Right lobe of liver (tissue), 6 donors: ENCODE measurements around the gene GALNT2. TPM values are rescaled to one million over a fixed set of nuclear protein-coding genes. Genes with fewer than 3 reads are reported as not detected.

Source experiments
- ATAC-seq, 4 donors: fragments of 200-7000 bp; cut with Tn5 transposase; one replicate each; pipeline ENCODE4 v1.9.1; 2020; ENCODE audit warnings: mild to moderate bottlenecking in 4 of 4, moderate library complexity in 4 of 4
- DNase-seq, 3 donors: peaks; one replicate each; pipeline ENCODE4 v3.0.0-alpha.2; 2020
- H3K27ac ChIP-seq, 3 donors: fragments of 200-600 bp; one replicate each; pipeline ENCODE4 v1.8.0; 2022
- H3K27me3 ChIP-seq, 2 donors: fragments of 200-600 bp; one replicate each; pipeline ENCODE4 v1.8.0; 2022
- H3K36me3 ChIP-seq, 4 donors: fragments of 200-600 bp; sonication (generic) in 1 of 4; one replicate each; pipeline versions ENCODE4 v1.5.1 to v1.8.0; 2017 to 2022; ENCODE audit warnings: control low read depth in 1 of 4
- H3K4me1 ChIP-seq, 4 donors: fragments of 200-600 bp; sonication (generic) in 1 of 4; one replicate each; pipeline versions ENCODE4 v1.5.1 to v1.8.0; 2017 to 2022; ENCODE audit warnings: control low read depth in 1 of 4
- H3K4me3 ChIP-seq, 3 donors: fragments of 200-600 bp; one replicate each; pipeline ENCODE4 v1.8.0; 2022
- H3K9me3 ChIP-seq, 4 donors: fragments of 200-600 bp; sonication (generic) in 1 of 4; one replicate each; pipeline versions ENCODE4 v1.5.1 to v1.8.0; 2017 to 2022; ENCODE audit warnings: control low read depth in 1 of 4
- CTCF ChIP-seq, 4 donors: fragments of 200-600 bp in 3 of 4; fragments of 450-650 bp in 1 of 4; IDR thresholded peaks; one replicate each; pipeline versions ENCODE4 v1.5.1 to v1.8.0; 2016 to 2022; ENCODE audit warnings: antibody characterized with exemption in 4 of 4, mild to moderate bottlenecking in 2 of 4
- POLR2A ChIP-seq: fragments of 450-650 bp; IDR thresholded peaks from one replicate; pipeline ENCODE4 v1.6.1; 2017; ENCODE audit warnings: antibody characterized with exemption, mild to moderate bottlenecking
- WGBS: methylation state at CpG from one replicate; pipeline ENCODE4 v1.1.6; 2018; ENCODE audit warnings: low coverage, low lambda C conversion rate; ENCODE audit not compliant: insufficient coverage; ENCODE audit errors: missing lambda C conversion rate; 5-methylcytosine and 5-hydroxymethylcytosine counted together
- intact Hi-C, 2 donors: fragments of 100-400 bp; cut with DNase I; formaldehyde crosslinking; loops; one replicate each; pipeline versions ENCODE4 v1.11.2 to v1.14.1; 2022
- long read RNA-seq: library from polyadenylated mRNA; unstranded; transcript quantifications from one replicate; pipeline ENCODE4 v2.0.0, GENCODE V29; 2019
- total RNA-seq, 6 experiments: library from RNA; depleted of rRNA in 2 of 6; stranded (reverse); fragments of >200 nt in 2 of 6; fragmentation: NEBNext Ultra II Directional in 3 of 6; extraction: Animal tissue kit (Norgen Biotek cat#: 25700) in 3 of 6; gene quantifications; one replicate each; pipeline versions ENCODE4 v1.1.0 to v1.2.4, GENCODE V29; 2016 to 2023
- donor health status: DM: no; HTN: yes; CAD: no.
- donor health status: DM: no; HTN: no; CAD: no.
- donor health status: DM: no; HTN: no; CAD: no.
- donor health status: DM: no; HTN: yes; CAD: no.
- donor health status: DM: no; HTN: yes; CAD: no.

GALNT2 gene
- 100 to 1,000 TPM in 4 of 6 experiments, 10 to 100 TPM in 2; 58.0 to 152 (median 131) TPM for total RNA-seq
- long read RNA-seq, partial matches to known transcripts = 1 of 2 reads
- long read RNA-seq, other reads (novel, unspliced or antisense) = 1 of 2 reads

- ATAC-seq (peak; percentile 76 to 94 (median 87)), DNase-seq (peak; percentile 96)
- Histone ChIP-seq H3K27me3 (no peaks in the 10 kb centered on the region), H3K9me3 (no peaks in the 10 kb centered on the region), H3K27ac (peak within 1 kb of the TSS; percentile 83 to 91 (median 87)), H3K4me1 (peaks cover 0 to 33% (median 12%) of the 10 kb centered on the region in 4 donors), H3K4me3 (peak within 1 kb of the TSS; percentile 81 to 88 (median 82)), H3K36me3 (no peaks in the 10 kb centered on the region)
- intact Hi-C loops = no loop called here
- TF ChIP-seq CTCF (IDR thresholded peaks at IDR 0.05) = no peak
- TF ChIP-seq POLR2A = peak; percentile 95
- WGBS = 0% methylated on average over 6 of the region's 104 CpGs
Measured at GRCh38 chr1:230066466-230067404, at the start of gene GALNT2. GALNT2 (plus strand) TSS chr1:230067238; CDS start chr1:230067281, 43 bp downstream.

GRCh38 chr1:230020451-230020850 lies 46.6 kb upstream of the GALNT2 start:
- no peak overlapping the region for H3K4me3 ChIP-seq
- no peaks in the 10 kb centered on the region for H3K9me3 ChIP-seq
- no peak overlapping the region for H3K27ac ChIP-seq
- ATAC-seq (no peak), DNase-seq (no peak)
- no peaks in the 10 kb centered on the region for H3K36me3 ChIP-seq
- TF ChIP-seq CTCF (IDR thresholded peaks at IDR 0.05) (no peak), POLR2A (no peak)
- H3K27me3 ChIP-seq = no peaks in the 10 kb centered on the region
- H3K4me1 ChIP-seq = no peaks in the 10 kb centered on the region
- WGBS = 93% methylated on average over 3 of the region's 3 CpGs
- intact Hi-C loops = no loop called here

DNA sequence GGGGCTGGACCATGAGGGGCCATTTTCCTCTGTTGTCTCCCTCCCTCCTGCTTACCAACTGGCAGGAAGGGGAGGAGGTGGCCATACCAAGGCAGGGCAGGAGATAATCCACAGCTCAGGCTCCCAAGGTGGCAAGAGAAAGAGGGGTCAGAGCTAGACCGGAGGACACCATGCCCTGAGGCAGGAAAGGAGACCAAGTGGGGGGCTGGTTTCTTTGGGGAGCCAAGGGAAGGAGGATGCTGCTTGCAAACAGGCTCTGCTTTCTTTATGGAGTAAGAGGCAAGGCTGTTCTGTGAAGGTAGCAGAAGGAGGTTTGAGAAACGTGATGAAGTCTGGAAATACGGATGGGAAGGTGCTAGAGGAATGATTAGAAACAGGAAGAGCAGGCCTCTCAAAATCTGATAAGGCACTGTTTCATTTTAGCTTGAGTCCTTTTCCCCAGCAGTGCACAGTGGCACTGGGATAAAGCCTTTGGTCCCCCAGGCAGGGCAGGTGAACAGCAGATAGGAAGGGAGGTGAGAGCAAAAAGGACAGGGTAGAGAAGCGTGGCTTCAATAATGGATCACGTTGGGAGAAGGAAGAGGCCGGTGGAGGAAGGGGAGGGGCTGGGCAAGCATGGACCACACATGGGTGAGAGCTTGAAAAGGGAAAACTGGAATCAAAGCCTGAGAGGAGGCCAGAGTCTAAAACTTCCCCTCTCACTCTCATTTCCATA lies 44.2 kb upstream of the GALNT2 start:
- WGBS = 67% methylated on average over 5 of the region's 6 CpGs
- H3K4me1 ChIP-seq = no peaks in the 10 kb centered on the region
- DNase-seq (peak in 1 of 3 donors; percentile 18), ATAC-seq (no peak)
- no peaks in the 10 kb centered on the region for H3K9me3 ChIP-seq
- H3K36me3 ChIP-seq = no peaks in the 10 kb centered on the region
- no peaks in the 10 kb centered on the region for H3K27me3 ChIP-seq
- intact Hi-C loops = no loop called here
- TF ChIP-seq POLR2A (no peak), CTCF (IDR thresholded peaks at IDR 0.05) (no peak)
- H3K4me3 ChIP-seq = no peak overlapping the region
- H3K27ac ChIP-seq = no peak overlapping the region

GRCh38 chr1:230025686-230026085 lies 41.4 kb upstream of the GALNT2 start:
- H3K27me3 ChIP-seq = no peaks in the 10 kb centered on the region
- peak in 2 of 4 donors; percentile 38 to 62 for ATAC-seq
- no peak for DNase-seq
- no peaks in the 10 kb centered on the region for H3K36me3 ChIP-seq
- H3K4me1 ChIP-seq = no peaks in the 10 kb centered on the region
- WGBS = 29% methylated on average over 3 of the region's 3 CpGs
- TF ChIP-seq CTCF (IDR thresholded peaks at IDR 0.05) (no peak), POLR2A (no peak)
- H3K4me3 ChIP-seq = no peak overlapping the region
- no peaks in the 10 kb centered on the region for H3K9me3 ChIP-seq
- H3K27ac ChIP-seq = no peak overlapping the region
- intact Hi-C loops = no loop called here
